ENCODE results near the gene AKR1B15.

The AKR1B15 gene

GRCh38 chr7:134589491-134589941, 40.6 kb downstream of the AKR1B15 start:
- TF ChIP-seq CTCF (IDR thresholded peaks at IDR 0.05; ENCODE audit: extremely low read depth, insufficient read depth, missing control alignments) = no peak
- DNase-seq (ENCODE audit: low spot score) = no peak
- in situ Hi-C loops (cut with MboI; ENCODE audit: low pct_unique_long_range_greater_than_20kb, low sequenced_read_pairs, unreplicated experiment) = no loop called here

- no peak for TF ChIP-seq CTCF (IDR thresholded peaks at IDR 0.05; ENCODE audit: extremely low read depth, insufficient read depth, missing control alignments)
- in situ Hi-C loops (cut with MboI; ENCODE audit: low pct_unique_long_range_greater_than_20kb, low sequenced_read_pairs, unreplicated experiment) = no loop called here
- no peak for DNase-seq (ENCODE audit: low spot score)
Observed at GRCh38 chr7:134593530-134594392, 44.9 kb downstream of the AKR1B15 start.

- TF ChIP-seq CTCF (IDR thresholded peaks at IDR 0.05; ENCODE audit: extremely low read depth, insufficient read depth, missing control alignments) = no peak
- no peak for DNase-seq (ENCODE audit: low spot score)
- in situ Hi-C loops (cut with MboI; ENCODE audit: low pct_unique_long_range_greater_than_20kb, low sequenced_read_pairs, unreplicated experiment) = no loop called here
Observed at GRCh38 chr7:134594877-134595276, 46.0 kb downstream of the AKR1B15 start.

- TF ChIP-seq CTCF (IDR thresholded peaks at IDR 0.05; ENCODE audit: extremely low read depth, insufficient read depth, missing control alignments) = no peak
- no peak for DNase-seq (ENCODE audit: low spot score)
- in situ Hi-C loops (cut with MboI; ENCODE audit: low pct_unique_long_range_greater_than_20kb, low sequenced_read_pairs, unreplicated experiment) = no loop called here
Observed at GRCh38 chr7:134599371-134599770, 50.5 kb downstream of the AKR1B15 start.

GRCh38 chr7:134601459-134601858, 52.5 kb downstream of the AKR1B15 start:
- no peak for TF ChIP-seq CTCF (IDR thresholded peaks at IDR 0.05; ENCODE audit: extremely low read depth, insufficient read depth, missing control alignments)
- DNase-seq (ENCODE audit: low spot score) = no peak
- in situ Hi-C loops (cut with MboI; ENCODE audit: low pct_unique_long_range_greater_than_20kb, low sequenced_read_pairs, unreplicated experiment) = no loop called here

- DNase-seq (ENCODE audit: low spot score) = no peak
- in situ Hi-C loops (cut with MboI; ENCODE audit: low pct_unique_long_range_greater_than_20kb, low sequenced_read_pairs, unreplicated experiment) = no loop called here
- TF ChIP-seq CTCF (IDR thresholded peaks at IDR 0.05; ENCODE audit: extremely low read depth, insufficient read depth, missing control alignments) = no peak
Observed at GRCh38 chr7:134602881-134603451, 54.1 kb downstream of the AKR1B15 start.
